Liver (tissue), 9 donors: Measurements from ENCODE around the gene BDH1. TPM values are rescaled to one million over a fixed set of nuclear protein-coding genes. Genes with fewer than 3 reads are reported as not detected.

Experiments used
- DNase-seq: peaks from one replicate; pipeline ENCODE4 v3.0.0-alpha.2; 2017; ENCODE audit warnings: low spot score
- H3K27ac ChIP-seq, 2 donors: one replicate each; pipeline ENCODE4 v1.7.0; 2013; ENCODE audit warnings: inconsistent platforms in 2 of 2, low read length in 2 of 2, control low read depth in 1 of 2, low read depth in 1 of 2, mild to moderate bottlenecking in 1 of 2
- H3K27me3 ChIP-seq, 4 donors: one replicate each; pipeline versions ENCODE4 v1.6.1 to v1.7.0; 2013; ENCODE audit warnings: low read length in 3 of 4, inconsistent platforms in 1 of 4, mild to moderate bottlenecking in 1 of 4, moderate library complexity in 1 of 4; ENCODE audit not compliant: control insufficient read depth in 4 of 4, insufficient read depth in 4 of 4
- H3K36me3 ChIP-seq, 4 donors: one replicate each; pipeline versions ENCODE4 v1.6.1 to v1.7.0; 2013; ENCODE audit warnings: low read length in 3 of 4, mild to moderate bottlenecking in 3 of 4, low read depth in 1 of 4, moderate library complexity in 1 of 4; ENCODE audit not compliant: control insufficient read depth in 4 of 4, insufficient read depth in 3 of 4
- H3K4me1 ChIP-seq, 4 donors: one replicate each; pipeline versions ENCODE4 v1.6.1 to v1.7.0; 2013; ENCODE audit warnings: low read length in 3 of 4, mild to moderate bottlenecking in 3 of 4, moderate library complexity in 1 of 4; ENCODE audit not compliant: control insufficient read depth in 4 of 4, insufficient read depth in 4 of 4
- H3K4me3 ChIP-seq, 3 donors: one replicate each; pipeline versions ENCODE4 v1.6.1 to v1.7.0; 2013; ENCODE audit warnings: low read length in 3 of 3, control low read depth in 1 of 3, low read depth in 1 of 3, mild to moderate bottlenecking in 1 of 3
- H3K9ac ChIP-seq, 2 donors: one replicate each; pipeline ENCODE4 v1.7.0; 2013; ENCODE audit warnings: low read length in 2 of 2, mild to moderate bottlenecking in 2 of 2, moderate library complexity in 2 of 2, control low read depth in 1 of 2, low read depth in 1 of 2
- H3K9me3 ChIP-seq, 4 donors: one replicate each; pipeline versions ENCODE4 v1.6.1 to v1.7.0; 2013; ENCODE audit warnings: low read length in 3 of 4; ENCODE audit not compliant: control insufficient read depth in 4 of 4
- EGR1 ChIP-seq, 2 donors: IDR thresholded peaks; 2 replicates each; pipeline ENCODE4 v1.6.1; 2016 to 2018; ENCODE audit warnings: antibody characterized with exemption in 2 of 2, low read depth in 2 of 2
- FOXA1 ChIP-seq: IDR thresholded peaks from 2 replicates; pipeline ENCODE4 v1.6.1; 2016; ENCODE audit warnings: antibody characterized with exemption
- FOXA2 ChIP-seq: IDR thresholded peaks from 2 replicates; pipeline ENCODE4 v1.6.1; 2016; ENCODE audit warnings: antibody characterized with exemption
- GABPA ChIP-seq, 2 donors: IDR thresholded peaks in 1 of 2; conservative IDR thresholded peaks in 1 of 2; 2 replicates each; pipeline ENCODE4 v1.6.1; 2016; ENCODE audit warnings: antibody characterized with exemption in 2 of 2, mild to moderate bottlenecking in 1 of 2, moderate library complexity in 1 of 2
- HNF4A ChIP-seq, 2 donors: conservative IDR thresholded peaks; 2 replicates each; pipeline ENCODE4 v1.6.1; 2016; ENCODE audit warnings: antibody characterized with exemption in 2 of 2, mild to moderate bottlenecking in 2 of 2
- HNF4G ChIP-seq: IDR thresholded peaks from 2 replicates; pipeline ENCODE4 v1.6.1; 2016; ENCODE audit warnings: antibody characterized with exemption
- JUND ChIP-seq, 2 donors: IDR thresholded peaks; 2 replicates each; pipeline ENCODE4 v1.6.1; 2016; ENCODE audit warnings: antibody characterized with exemption in 2 of 2
- NR2F2 ChIP-seq: IDR thresholded peaks from 2 replicates; pipeline ENCODE4 v1.6.1; 2016; ENCODE audit warnings: antibody characterized with exemption
- RAD21 ChIP-seq, 2 donors: IDR thresholded peaks; 2 replicates each; pipeline ENCODE4 v1.6.1; 2016; ENCODE audit warnings: antibody characterized with exemption in 2 of 2, mild to moderate bottlenecking in 2 of 2
- RXRA ChIP-seq, 2 donors: IDR thresholded peaks; 2 replicates each; pipeline ENCODE4 v1.6.1; 2017 to 2018; ENCODE audit warnings: antibody characterized with exemption in 2 of 2, mild to moderate bottlenecking in 1 of 2
- SP1 ChIP-seq: IDR thresholded peaks from 2 replicates; pipeline ENCODE4 v1.6.1; 2018; ENCODE audit warnings: antibody characterized with exemption, mild to moderate bottlenecking
- TAF1 ChIP-seq: conservative IDR thresholded peaks from 2 replicates; pipeline ENCODE4 v1.6.1; 2016; ENCODE audit warnings: antibody characterized with exemption, mild to moderate bottlenecking
- YY1 ChIP-seq: IDR thresholded peaks from 2 replicates; pipeline ENCODE4 v1.6.1; 2016; ENCODE audit warnings: antibody characterized with exemption, mild to moderate bottlenecking
- WGBS: extraction: QIAGEN DNeasy Blood & Tissue Kit; methylation state at CpG from one replicate; pipeline ENCODE4 v1.1.7; 2013; 5-methylcytosine and 5-hydroxymethylcytosine counted together
- polyA plus RNA-seq, 2 donors: library from polyadenylated mRNA; stranded (reverse) in 1 of 2; unstranded in 1 of 2; fragments of 200-250 nt in 1 of 2; fragments of >200 nt in 1 of 2; fragmentation: Nextera tagmentation in 1 of 2; extraction: Ambion mirVana in 1 of 2; gene quantifications; one replicate each; pipeline versions ENCODE4 v1.2.1 to v1.2.3, GENCODE V29; 2013 to 2015
- total RNA-seq, 2 donors: library from RNA; depleted of rRNA; stranded (reverse); fragments of >200 nt; gene quantifications; one replicate each; pipeline ENCODE4 v1.2.3, GENCODE V29; 2014
- TF ChIP-seq, protein P1 (sequence below): IDR thresholded peaks from 2 replicates; pipeline ENCODE4 v1.6.1; 2016; ENCODE audit warnings: antibody characterized with exemption, mild to moderate bottlenecking
- TF ChIP-seq, protein P2 (sequence below): fragments of 150-350 bp; IDR thresholded peaks from 2 replicates; pipeline ENCODE4 v1.5.1; 2017; ENCODE audit warnings: improper control_type of control experiment, low read depth, low read length; ENCODE audit not compliant: missing input control
- TF ChIP-seq, protein P3 (sequence below): IDR thresholded peaks from 2 replicates; pipeline ENCODE4 v1.6.1; 2016; ENCODE audit warnings: antibody characterized with exemption
- TF ChIP-seq, protein P4 (sequence below): IDR thresholded peaks from 2 replicates; pipeline ENCODE4 v1.6.1; 2016; ENCODE audit warnings: antibody characterized with exemption
- donor health status: healthy.
- donor health status: healthy.
- donor health status: healthy.
- donor health status: healthy.
- donor health status: healthy.

Gene BDH1
- total and polyA plus RNA-seq, 4 donors = 49.4 to 268 (median 177) TPM

DNA sequence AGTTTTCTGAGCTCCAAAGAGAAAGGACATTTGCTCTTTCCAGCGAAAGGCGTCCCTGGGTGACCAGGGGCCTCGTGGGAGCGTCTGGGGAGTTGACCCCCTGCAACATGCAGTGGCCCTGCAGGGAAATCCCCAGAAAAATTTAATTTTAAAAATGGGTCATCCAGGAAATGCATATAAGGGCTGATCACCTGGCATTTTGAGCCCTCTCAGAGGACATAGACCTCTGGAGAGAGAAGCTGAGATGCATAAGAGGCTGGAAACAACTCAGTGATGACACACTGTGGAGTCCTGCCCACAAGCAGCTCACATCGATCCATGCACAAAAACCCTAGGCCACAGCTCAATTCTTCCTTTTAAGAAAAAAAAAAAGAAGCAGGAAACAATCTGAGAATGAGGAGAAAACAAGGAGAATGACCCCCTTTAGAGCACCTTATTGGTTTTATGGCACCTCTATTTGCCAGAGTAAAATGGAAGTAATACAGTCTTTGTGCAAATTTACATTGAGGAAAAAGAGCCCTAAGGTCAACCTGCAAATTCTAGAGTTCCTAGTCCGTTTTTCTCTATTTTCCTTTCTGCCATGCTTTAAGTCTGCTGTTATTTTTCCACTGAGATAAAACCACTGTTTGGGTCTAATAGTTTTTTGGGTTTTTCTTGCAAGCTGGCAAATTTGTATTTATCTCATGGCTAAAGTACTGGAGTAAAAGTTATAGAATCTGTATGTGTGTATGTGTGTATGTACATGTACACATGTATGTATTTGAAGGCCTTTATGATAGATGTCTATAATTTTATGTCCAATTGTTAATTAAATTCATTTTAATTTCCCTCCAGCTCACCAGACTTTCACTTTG is 6.9 kb upstream of the BDH1 start:
- H3K27ac ChIP-seq = peak overlapping the region in 1 of 2 donors; percentile 8

More for the DNA sequence above, 6.9 kb upstream of the BDH1 start:
- H3K4me3 ChIP-seq = no peak overlapping the region
- peaks cover 17 to 71% (median 59%) of the 10 kb centered on the region in 4 donors for H3K4me1 ChIP-seq
- 52% methylated on average over 6 of the region's 6 CpGs for WGBS
- TF ChIP-seq FOXA1 (no peak), RAD21 (IDR thresholded peaks at IDR 0.05) (no peak), JUND (IDR thresholded peaks at IDR 0.05) (no peak), TAF1 (no peak), SP1 (no peak), HNF4A (conservative IDR thresholded peaks at IDR 0.05) (peak in 1 of 2 donors; percentile 11), FOXA2 (no peak), HNF4G (no peak), EGR1 (IDR thresholded peaks at IDR 0.05; ENCODE audit: low read depth in 2 of 2) (no peak), RXRA (IDR thresholded peaks at IDR 0.05) (peak in 1 of 2 donors; percentile 37), GABPA (IDR thresholded peaks at IDR 0.05 in 1 of 2, conservative IDR thresholded peaks at IDR 0.05 in 1 of 2) (no peak), YY1 (no peak), NR2F2 (no peak)
- TF ChIP-seq, protein P1, sequence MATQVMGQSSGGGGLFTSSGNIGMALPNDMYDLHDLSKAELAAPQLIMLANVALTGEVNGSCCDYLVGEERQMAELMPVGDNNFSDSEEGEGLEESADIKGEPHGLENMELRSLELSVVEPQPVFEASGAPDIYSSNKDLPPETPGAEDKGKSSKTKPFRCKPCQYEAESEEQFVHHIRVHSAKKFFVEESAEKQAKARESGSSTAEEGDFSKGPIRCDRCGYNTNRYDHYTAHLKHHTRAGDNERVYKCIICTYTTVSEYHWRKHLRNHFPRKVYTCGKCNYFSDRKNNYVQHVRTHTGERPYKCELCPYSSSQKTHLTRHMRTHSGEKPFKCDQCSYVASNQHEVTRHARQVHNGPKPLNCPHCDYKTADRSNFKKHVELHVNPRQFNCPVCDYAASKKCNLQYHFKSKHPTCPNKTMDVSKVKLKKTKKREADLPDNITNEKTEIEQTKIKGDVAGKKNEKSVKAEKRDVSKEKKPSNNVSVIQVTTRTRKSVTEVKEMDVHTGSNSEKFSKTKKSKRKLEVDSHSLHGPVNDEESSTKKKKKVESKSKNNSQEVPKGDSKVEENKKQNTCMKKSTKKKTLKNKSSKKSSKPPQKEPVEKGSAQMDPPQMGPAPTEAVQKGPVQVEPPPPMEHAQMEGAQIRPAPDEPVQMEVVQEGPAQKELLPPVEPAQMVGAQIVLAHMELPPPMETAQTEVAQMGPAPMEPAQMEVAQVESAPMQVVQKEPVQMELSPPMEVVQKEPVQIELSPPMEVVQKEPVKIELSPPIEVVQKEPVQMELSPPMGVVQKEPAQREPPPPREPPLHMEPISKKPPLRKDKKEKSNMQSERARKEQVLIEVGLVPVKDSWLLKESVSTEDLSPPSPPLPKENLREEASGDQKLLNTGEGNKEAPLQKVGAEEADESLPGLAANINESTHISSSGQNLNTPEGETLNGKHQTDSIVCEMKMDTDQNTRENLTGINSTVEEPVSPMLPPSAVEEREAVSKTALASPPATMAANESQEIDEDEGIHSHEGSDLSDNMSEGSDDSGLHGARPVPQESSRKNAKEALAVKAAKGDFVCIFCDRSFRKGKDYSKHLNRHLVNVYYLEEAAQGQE = no peak
- TF ChIP-seq, protein P2, sequence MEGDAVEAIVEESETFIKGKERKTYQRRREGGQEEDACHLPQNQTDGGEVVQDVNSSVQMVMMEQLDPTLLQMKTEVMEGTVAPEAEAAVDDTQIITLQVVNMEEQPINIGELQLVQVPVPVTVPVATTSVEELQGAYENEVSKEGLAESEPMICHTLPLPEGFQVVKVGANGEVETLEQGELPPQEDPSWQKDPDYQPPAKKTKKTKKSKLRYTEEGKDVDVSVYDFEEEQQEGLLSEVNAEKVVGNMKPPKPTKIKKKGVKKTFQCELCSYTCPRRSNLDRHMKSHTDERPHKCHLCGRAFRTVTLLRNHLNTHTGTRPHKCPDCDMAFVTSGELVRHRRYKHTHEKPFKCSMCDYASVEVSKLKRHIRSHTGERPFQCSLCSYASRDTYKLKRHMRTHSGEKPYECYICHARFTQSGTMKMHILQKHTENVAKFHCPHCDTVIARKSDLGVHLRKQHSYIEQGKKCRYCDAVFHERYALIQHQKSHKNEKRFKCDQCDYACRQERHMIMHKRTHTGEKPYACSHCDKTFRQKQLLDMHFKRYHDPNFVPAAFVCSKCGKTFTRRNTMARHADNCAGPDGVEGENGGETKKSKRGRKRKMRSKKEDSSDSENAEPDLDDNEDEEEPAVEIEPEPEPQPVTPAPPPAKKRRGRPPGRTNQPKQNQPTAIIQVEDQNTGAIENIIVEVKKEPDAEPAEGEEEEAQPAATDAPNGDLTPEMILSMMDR = no peak
- TF ChIP-seq, protein P3, sequence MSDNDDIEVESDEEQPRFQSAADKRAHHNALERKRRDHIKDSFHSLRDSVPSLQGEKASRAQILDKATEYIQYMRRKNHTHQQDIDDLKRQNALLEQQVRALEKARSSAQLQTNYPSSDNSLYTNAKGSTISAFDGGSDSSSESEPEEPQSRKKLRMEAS = no peak
- TF ChIP-seq, protein P4, sequence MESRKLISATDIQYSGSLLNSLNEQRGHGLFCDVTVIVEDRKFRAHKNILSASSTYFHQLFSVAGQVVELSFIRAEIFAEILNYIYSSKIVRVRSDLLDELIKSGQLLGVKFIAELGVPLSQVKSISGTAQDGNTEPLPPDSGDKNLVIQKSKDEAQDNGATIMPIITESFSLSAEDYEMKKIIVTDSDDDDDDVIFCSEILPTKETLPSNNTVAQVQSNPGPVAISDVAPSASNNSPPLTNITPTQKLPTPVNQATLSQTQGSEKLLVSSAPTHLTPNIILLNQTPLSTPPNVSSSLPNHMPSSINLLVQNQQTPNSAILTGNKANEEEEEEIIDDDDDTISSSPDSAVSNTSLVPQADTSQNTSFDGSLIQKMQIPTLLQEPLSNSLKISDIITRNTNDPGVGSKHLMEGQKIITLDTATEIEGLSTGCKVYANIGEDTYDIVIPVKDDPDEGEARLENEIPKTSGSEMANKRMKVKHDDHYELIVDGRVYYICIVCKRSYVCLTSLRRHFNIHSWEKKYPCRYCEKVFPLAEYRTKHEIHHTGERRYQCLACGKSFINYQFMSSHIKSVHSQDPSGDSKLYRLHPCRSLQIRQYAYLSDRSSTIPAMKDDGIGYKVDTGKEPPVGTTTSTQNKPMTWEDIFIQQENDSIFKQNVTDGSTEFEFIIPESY = no peak
- DNase-seq = no peak
- no peak overlapping the region for H3K9ac ChIP-seq
- H3K27me3 ChIP-seq = no peaks in the 10 kb centered on the region
- peaks cover 0 to 2% (median 0%) of the 10 kb centered on the region in 4 donors for H3K36me3 ChIP-seq
- no peaks in the 10 kb centered on the region for H3K9me3 ChIP-seq
